Activated T-cell treated with anti-CD3 and anti-CD28 coated beads for 48 hours (primary cell): ENCODE measurements around the gene DNAJC4.

ENCODE experiments used
- DNase-seq: peaks from one replicate; pipeline ENCODE4 v3.0.0-alpha.2; 2020; ENCODE audit warnings: low read depth

Gene DNAJC4

GRCh38 chr11:64208086-64208795 lies 22.1 kb upstream of the DNAJC4 start:
- no peak for DNase-seq

- DNase-seq: no peak
Measured at GRCh38 chr11:64208796-64209562, 21.4 kb upstream of the DNAJC4 start.

- no peak for DNase-seq
Measured at GRCh38 chr11:64209563-64209843, 20.8 kb upstream of the DNAJC4 start.

GRCh38 chr11:64210301-64211020 lies 19.9 kb upstream of the DNAJC4 start:
- DNase-seq: no peak

GRCh38 chr11:64211181-64211872 lies 19.0 kb upstream of the DNAJC4 start:
- DNase-seq: no peak

GRCh38 chr11:64216879-64217278 lies 13.5 kb upstream of the DNAJC4 start:
- DNase-seq: no peak

- no peak for DNase-seq
Measured at GRCh38 chr11:64218628-64219353, 11.6 kb upstream of the DNAJC4 start.

- DNase-seq: no peak
Measured at GRCh38 chr11:64219354-64219684, 11.0 kb upstream of the DNAJC4 start.

- DNase-seq: no peak
Measured at GRCh38 chr11:64219755-64220154, 10.6 kb upstream of the DNAJC4 start.

- DNase-seq: no peak
Measured at GRCh38 chr11:64220271-64220670, 10.1 kb upstream of the DNAJC4 start.

- no peak for DNase-seq
Measured at GRCh38 chr11:64220798-64221197, 9.6 kb upstream of the DNAJC4 start.

- no peak for DNase-seq
Measured at GRCh38 chr11:64222651-64223000, 7.7 kb upstream of the DNAJC4 start.

- no peak for DNase-seq
Measured at GRCh38 chr11:64223001-64223651, 7.2 kb upstream of the DNAJC4 start.

GRCh38 chr11:64224151-64224890 lies 6.0 kb upstream of the DNAJC4 start:
- DNase-seq: no peak

GRCh38 chr11:64224891-64225607 lies 5.3 kb upstream of the DNAJC4 start:
- no peak for DNase-seq

GRCh38 chr11:64225608-64226506 lies 4.5 kb upstream of the DNAJC4 start, which contains the start of the genes NUDT22 and TRPT1:
Gene NUDT22 (plus strand): TSS chr11:64226274. CDS start chr11:64226653, 379 bp downstream.
Gene TRPT1 (minus strand): TSS chr11:64226186. CDS start chr11:64225860, 326 bp downstream.
- DNase-seq: peak; percentile 95

GRCh38 chr11:64226507-64227051 lies 3.8 kb upstream of the DNAJC4 start:
- peak; percentile 63 for DNase-seq

- DNase-seq: no peak
Measured at GRCh38 chr11:64227405-64227956, 2.9 kb upstream of the DNAJC4 start.
